ENCODE data around the gene TTLL11.

The TTLL11 gene

DNA sequence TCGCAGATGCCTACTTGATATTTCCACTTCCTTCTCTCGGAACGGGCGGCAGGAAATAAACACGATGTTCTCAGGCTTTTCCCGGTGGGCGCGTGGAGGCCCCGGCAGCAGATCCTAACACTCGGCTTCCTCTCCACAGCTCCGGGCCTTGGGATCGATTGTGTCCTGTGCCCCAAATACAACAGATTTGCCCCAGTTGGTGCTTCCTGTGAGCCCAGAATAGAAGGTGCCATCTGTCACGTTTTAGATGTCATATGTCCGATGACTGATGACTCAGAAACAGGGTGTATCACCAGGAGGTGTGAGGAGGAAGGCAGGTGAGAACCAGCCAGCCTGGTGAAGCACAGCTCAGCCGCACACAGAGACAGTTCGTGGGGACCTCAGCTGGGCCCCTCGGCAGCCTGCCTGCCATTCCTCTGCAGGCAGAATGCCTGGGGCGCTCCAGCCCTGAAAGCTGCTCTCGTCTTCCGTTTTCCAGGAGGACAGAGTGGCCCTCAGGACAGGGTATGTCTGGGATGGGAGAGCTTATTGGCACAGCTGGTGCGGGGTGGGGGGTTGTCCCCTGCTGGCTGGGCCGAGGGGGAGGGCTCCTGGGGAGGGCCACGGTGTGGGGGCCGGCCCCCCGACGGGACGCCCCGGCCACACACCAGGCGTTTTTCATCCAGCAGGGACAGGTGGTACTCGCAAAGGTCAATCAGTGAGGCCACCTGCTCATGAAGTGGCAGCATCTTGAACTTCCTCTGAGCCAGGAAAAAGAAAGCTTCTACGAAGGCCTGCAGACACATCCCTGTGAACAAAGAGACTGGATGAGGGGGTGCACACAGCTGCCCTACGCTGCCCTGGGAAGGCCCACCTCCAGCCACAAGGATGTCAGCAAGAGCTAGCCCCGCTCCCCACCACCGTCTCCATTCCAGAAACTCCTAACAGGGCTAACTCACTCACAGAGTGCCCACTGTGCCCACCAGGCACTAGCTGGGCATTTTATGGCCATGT is 270.7 kb downstream of the TTLL11 start:
- FAIRE-seq = no peak

DNA sequence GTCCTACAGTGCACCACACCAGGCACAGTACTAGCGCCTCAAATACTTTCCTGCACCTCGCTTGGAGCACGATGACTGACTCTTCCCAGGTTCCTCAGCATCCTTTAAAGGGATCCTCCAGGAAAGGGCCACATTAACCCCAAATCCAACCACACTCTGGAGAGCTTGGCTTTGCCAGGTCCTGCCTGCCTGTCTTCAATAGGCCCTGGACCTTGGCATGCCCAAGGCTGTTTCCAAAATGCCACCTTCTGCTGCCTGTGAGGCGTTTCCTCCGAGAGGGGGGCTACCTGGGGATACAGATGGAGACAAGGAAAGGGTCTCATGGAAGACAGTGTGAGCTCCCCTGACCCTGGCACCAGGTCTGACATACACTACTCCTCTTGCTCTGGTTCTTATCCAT is 271.8 kb downstream of the TTLL11 start:
- FAIRE-seq = no peak

DNA sequence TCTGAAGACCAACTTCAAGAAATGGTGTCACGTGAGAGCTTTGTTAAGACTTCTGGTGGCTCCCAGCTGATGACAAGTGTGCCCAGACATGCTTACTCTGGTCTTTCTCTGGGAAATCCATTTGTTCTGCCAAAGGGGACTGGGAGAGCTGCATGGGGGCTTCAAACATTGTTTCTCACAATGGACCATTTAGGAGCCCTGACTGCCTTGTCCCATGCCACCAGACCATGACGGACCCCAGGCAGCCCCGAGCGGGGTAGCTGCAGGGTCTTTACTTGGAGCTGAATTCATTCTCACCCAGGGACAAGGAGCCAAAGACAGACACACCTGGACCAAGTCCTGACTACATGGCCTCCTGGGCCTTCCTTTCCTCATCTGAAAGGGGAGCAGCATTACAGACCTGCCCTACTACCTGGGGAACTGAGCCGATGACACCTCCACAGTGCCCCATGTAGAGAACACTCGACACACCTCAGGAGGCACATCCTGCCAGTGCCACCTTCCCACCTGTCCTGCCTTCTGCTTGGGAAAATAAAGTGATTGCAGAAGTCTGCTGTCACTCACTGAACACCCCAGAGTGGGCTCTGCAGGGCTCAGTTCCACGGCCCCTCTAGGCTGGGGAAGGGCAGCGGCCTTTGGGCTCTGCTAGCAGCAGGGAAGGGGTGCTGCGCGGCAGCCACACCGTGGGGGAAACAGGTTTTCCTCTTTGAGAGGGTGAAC is 272.7 kb downstream of the TTLL11 start:
- FAIRE-seq = no peak

DNA sequence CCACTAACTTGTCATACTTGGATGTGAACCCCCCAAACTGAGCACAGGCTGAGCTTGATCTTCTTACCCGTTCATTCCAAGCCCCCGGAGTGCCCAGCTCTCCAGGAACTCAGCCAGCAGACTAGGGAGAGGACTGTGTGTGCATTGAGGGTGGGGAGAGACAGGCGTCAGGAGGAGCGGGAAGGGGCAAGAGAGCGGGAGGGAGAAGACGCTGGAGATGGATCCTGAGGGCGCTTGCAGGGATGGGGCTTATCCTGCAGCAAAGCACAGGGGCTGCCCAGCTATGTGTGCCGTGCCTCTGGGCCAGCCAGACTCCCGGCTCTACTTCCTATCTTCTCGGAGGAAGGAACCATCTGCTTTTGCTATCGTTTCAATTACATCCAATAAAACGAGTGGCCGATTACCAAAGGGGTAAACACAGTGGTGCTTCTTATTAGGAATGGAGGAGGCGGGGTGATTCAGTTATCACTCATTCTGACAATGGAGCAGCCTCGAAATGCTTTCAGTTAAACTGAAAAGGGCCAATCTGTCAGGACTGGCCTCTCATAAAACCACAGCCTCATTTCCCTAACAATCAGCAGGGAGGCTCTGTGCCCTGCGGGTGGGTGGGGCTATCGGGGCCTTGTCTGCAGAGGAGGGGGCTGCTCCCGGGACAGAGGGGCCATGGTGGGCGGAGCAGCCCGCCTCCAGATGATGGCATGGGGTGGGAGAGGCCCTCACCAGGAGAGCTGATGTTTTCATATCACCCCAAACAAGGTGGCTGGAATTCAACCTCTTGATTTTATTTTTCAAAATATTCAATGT is 273.5 kb downstream of the TTLL11 start:
- no peak for FAIRE-seq

DNA sequence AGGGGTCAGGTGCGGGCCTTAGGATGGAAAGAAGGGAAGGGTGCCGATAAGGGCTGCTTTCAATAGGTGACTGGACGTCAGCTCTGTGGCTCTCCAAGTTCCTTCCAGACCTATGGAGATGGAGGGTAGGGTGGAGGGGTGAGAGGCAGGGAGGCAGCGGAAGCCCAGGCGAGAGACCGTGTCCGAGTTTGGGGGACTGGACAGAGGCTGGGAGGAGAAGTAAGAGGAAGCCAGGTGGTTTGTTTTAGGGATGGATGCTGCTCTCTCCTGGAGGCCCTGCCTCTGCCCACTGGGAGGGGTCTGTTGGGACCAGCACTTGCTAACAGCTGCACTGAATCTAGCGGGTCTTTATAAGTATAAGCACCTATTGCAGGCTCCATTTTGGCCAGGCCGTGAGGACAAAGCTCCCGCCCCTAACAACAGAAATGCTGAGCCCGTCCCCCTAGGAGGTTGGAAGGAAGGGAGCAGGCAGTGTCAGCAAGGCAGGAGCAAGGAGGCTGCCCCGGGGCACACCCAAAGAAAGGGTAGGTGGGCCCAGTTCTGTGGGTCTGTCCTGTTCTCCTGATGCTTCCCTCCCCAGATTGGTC is 274.2 kb downstream of the TTLL11 start:
- FAIRE-seq = no peak

DNA sequence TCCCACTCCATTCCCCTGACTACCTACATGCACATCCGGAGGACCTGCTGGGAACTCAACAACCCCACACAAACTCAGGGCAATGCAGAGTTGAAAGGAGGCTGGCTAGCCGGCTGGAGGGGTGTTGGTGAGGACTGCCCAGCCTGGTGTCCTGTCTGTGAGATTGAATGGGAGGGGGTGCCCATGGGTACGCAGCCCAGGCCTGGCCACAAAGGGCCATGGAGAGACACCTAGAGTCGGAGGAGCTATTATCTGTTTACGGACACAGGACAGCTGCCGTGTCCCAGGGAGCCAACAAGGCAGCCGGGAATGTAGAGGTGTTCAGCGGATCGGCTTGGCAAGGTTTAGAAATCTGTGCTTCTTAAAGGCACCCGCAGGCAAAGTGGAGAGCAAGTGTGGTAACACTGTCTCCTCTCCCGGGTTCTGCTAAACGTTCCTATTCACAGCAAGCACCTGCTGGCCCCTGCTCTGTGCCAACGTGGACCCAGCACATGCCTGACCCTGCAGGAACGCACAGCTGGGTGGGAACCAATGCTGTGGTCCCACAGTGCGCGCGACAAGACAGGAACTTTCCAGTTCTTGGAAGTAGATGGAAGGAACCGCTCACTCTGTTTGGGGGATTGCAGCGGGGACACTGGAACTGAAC is 275.0 kb downstream of the TTLL11 start:
- no peak for FAIRE-seq

DNA sequence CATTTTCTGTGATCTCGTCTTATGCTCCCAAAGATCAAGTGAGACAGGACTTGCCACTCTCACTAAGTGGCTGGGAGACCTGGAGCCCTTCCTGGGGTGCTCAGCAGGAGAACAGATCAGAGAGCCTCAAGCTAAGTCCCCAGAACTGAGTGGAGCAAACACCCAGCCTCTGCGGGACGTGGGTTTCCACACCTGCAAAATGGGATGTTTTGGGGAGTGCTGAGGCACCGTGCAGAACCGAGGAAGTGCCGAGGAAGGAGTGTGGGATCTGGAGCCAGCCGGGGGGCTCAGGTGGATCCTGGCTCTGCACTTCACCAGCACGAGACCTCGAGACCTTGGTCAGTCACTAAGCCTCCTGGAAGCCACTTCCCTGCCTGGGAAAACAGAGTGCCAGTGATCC is 275.6 kb downstream of the TTLL11 start:
- FAIRE-seq = no peak

DNA sequence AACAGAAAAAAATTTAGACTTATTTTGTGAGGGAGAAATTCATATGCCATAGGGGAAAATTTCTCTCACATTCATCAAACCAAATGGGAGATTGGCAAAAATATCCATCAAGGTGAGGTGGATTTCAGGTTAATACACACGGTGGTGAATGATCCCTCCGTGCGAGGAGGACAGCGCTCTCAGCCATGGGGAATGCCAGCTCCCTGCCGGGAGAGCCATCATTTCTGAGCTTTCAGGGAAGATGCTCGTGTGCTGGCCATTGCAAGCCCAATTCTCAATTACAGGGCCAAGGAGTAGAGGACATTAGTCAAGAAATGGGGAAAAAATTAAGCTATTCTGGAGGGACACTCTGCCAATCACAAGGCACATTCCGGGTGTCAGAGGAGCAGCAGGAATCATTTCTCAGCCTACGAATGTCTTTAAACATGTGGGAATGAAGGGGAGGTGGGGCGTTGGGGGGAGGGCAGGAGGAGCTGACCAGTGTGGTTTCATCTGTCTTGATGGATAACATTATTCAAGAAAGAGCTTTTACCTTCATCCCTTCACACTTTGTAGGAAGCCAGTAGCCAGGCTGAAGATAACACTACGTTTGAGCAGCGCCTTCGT is 276.2 kb downstream of the TTLL11 start:
- no peak for FAIRE-seq

DNA sequence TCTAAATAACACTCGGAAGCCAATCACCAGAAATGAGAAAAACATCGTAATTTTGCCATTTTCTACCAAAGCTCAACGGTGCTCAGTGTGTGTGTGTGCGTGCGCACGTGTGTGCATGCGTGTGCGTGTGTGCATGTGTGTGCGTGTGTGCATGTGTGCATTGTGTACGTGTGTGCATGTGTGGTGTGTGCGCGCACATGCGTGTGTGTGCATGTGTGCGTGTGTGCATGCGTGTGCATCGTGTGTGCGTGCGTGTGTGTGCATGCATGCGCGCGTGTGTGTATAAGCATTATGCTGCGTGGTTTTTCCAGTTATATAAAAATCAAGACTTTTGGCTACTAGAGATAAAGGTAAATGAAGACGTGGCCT is 276.7 kb downstream of the TTLL11 start:
- no peak for FAIRE-seq

DNA sequence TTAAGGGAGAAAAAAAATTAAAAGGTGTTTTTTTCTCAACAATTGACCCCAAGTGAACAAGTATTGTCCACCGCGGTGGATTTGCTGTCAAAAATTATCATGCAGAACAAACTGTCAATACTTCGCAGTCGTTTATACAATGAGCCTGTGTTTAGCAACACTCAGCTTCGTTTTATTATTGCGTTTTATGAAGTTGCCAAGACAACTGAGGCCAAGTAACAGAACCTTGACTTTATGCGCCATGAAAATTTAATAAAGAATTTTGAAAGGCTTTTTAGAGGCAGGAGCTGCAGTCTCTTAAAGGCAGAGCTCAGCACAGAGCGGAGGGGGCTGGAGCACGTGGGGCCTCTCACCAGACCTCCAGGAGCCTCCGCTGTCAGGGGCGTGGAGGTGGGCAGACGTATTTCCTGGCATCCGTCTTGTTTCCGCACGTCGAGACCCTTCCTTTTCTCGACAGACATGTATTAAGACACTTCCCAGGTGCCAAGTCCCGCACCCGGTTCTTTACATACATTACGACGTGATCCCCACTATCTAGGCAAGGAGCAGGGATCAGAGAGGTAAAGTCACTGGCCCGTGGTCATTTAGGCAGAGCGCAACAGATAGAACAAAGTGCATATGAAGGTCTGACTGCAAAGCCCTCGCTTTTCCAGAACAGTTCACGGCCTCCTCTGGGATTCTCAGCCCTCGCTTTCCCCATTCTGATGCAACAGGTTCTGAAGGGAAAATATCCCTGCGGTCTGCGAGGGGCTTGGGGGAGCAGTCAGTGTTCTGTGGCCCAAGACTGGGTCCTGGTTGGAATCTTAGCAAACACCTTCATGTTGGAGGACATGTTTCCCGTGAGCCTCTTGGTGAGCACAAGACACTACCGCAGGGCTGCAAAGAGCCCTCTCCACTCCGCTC is 277.3 kb downstream of the TTLL11 start:
- FAIRE-seq = no peak

DNA sequence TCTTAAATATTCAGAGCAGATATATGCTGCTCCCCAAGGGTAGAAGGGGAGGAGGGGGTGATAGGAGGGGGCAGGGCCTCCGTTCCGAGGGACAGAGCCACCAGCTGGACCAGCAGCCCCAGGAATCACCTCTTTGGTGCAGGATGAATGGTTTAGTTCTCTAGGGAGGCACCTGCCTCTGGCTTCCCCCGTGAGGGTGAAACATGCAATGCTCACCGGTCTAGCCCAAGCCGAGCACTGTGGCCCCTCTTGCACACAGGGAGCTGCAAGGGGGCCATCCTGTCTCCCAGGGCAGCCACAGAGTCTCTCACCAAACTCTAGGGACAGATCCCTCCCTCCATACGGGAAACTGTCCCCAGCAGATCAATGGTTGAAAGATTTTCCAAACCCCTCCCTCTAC is 278.0 kb downstream of the TTLL11 start:
- no peak for FAIRE-seq

DNA sequence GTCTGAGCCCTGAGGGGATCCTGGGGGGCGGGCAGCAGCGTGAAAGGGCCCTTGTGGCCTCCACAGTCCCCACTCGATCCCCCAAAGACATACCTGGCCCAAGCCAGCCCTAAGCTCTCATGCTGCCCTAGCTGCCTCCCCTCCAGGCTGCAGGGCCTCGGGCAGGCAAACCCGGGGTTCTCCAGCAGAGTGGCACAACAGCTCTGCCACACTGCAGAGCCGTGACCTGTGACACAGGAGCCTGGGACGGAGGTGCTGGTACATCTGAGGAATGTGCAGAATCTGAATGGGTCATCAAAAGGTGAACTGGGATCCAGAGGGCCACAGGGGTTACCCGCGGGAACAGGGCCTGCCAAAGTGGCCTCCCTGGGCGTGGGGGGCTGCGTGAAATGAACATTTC is 278.5 kb downstream of the TTLL11 start:
- no peak for FAIRE-seq

DNA sequence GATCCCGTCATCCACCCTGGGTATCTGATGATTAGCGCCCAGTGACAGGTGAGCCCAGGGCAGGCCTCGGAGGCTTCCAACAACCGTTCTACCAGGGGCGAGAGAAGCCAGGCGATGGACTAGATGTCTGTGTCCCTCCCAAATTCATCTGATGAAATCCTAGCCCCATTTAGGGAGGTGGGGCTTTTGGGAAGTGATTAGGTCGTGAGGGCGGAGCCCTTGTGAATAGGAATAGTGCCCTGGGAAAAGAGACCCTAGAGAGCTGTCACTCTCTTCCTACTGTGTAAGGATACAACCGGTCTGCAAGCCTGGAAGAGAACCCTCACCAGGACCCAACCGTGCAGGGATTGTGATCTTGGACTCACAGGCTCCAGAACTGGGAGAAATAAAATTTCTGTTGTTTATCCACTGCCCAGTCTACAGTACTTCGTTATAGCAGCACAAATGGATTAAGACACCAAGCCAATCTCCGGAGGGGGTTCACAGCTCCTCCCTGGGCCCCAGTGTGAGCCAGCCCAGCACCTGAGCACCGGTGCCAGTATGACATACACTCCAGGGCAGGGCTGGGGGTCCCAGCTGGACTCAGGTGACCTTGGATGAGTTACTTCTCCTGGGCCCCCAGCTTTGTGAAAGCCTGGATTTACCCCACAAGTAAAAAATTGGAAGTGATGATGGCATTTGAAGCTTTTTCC is 279.4 kb downstream of the TTLL11 start:
- no peak for FAIRE-seq

DNA sequence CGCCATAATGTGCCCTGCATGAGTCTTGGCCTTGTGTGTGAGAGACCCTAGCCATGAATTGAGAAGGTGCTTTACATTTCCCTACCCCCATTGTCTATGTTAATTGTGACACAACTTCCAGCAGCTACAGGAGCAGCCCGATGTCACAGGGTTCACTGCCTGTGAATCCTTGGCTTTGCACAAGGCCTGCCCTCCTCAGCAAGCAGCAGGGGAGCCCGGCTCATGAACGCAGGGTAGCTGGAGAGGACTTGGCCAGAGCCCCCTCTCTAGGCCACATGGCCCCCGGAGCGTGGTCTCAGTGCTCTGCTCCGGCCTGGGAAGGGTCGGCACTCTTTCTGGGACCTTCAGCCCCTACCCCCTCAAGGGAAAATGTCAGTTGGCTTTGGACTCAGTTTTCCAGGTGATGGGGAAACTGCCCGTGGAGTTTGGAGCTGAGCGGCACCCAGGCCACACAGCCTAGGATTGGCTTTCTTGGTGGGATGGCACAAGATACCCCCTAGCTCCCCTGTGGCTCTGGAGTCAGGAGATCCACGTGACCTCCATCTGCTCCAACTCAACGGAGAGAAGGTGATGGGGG is 280.9 kb downstream of the TTLL11 start:
- FAIRE-seq = no peak

DNA sequence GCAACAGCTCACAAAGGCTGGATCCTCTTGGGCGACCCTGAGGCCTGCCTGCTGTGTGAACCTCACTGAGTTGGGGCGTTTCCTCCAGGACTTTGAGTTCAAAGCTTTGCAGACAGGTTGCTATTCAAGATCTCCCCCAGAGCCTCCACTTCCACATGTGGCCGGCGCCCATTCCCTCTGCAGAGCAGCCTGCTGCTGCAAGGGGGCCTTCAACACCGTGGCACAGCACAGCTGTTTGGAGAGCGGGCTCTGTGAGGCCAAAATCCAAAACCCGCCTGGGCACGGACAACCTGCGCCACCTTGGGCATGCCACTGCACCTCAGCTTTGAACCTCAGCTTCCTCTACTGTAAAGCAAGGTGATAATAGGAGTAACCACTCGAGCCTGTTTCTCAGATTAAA is 281.4 kb downstream of the TTLL11 start:
- no peak for FAIRE-seq

DNA sequence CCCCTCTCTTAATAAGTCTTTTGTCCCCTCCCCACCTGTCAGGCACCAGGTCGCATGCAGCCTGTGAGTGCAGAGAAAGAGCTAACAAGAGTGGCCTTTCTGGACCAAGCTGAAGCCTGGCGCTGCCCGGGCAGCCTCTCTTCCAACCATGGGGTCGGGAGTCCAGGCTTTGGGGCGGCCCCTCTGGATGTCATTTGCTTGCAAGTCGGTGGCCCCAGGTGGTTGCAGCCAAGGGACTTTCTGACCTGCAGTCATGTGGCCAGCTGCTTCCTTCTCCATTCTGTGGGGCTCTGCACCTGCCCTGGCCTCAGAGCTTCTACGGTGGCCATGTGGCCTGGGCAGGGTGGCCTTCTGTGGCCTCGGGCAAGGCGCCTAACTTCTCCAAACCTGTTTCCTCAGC is 282.0 kb downstream of the TTLL11 start:
- no peak for FAIRE-seq

DNA sequence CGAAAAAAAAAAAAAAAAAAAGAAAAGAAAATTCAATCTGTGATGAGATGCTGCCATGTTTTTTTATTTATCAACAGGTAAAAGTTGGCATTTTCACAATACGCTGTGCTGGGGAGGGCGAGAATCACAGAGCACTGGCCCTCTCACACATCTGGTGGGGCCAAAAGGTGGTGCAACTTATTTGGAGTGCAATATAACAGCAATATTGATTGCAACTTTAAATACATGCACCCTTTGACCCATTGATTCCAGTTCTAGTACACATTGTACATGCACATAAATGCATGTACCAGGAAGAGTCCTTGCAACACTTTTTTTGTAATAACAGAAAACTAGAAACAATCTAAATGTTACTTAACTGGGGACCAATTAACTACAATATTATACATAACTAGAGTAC is 282.6 kb downstream of the TTLL11 start:
- no peak for FAIRE-seq

DNA sequence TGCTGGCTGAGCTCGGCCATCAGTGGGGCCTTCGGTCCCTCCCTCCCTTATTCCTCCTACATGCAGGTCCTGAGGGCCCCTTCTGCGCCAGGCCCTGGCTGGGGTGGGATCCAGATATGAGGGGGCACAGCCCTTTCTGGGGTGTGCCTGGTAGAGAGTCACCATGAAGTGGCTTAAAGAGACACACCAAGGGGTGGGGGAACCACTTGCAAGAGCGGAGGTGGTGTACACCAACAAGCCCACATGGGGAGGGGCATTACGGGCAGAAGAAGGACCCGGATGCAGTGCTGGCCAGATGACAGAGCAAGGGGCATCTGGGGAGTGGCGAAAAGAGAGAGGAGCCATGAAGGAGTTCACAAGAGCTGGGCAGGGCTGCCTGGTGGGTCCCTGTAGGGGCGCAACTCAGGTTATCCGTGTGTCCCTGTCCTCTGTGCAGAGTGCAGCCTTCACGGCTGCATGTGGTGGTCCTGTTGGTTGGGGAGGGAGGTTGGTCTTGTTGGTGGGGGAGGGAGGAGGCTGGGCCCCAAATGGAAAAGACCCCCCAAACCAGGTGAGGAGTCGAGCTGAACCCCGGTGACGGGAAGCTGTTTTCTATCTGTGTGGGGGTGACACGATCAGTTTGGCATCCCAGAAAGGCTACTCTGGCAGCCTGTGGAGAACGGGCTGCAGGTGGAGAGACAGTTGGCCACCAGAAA is 283.6 kb downstream of the TTLL11 start:
- FAIRE-seq = no peak

DNA sequence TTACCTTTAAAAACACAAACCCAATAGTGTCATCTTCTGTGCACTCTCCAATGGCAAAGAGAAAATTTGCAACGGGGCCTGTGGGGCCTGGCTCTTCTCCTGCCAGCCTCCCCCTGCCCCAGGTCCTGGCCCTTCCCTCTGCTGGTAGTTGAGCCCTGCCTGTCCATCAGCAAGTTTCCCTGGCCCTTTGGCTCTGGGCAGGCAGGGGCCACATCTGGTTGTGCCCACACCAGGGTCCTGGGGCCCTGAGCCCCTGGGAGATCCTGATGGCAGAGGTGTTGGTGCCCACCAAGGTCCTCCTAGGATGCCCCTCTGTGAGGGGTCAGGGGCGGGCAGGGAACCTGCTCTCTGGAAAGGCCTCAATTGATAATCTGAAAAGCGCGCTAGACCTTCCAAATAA is 284.3 kb downstream of the TTLL11 start:
- FAIRE-seq = no peak
